ENCODE results near the gene TECPR2. TPM values are rescaled to one million over a fixed set of nuclear protein-coding genes. Genes with fewer than 3 reads are reported as not detected.

TECPR2 gene
- total and polyA plus RNA-seq, 10 donors = 1.1 to 46.6 (median 26.7) TPM

GRCh38 chr14:102457509-102457908, 94.8 kb downstream of the TECPR2 start:
- Histone ChIP-seq H3K27ac (no peak overlapping the region), H3K4me3 (no peak overlapping the region), H3K36me3 (peaks cover 0 to 98% (median 27%) of the 10 kb centered on the region in 6 donors), H3K4me1 (no peaks in the 10 kb centered on the region), H3K27me3 (replicated peaks in 1 of 7) (no peaks in the 10 kb centered on the region), H3K9me3 (no peaks in the 10 kb centered on the region)
- DNase-seq = no peak
- no peak for TF ChIP-seq POLR2AphosphoS5 (IDR thresholded peaks at IDR 0.05)
- no peak for TF ChIP-seq POLR2A (IDR thresholded peaks at IDR 0.05)
- no peak for TF ChIP-seq CTCF (IDR thresholded peaks at IDR 0.05 in 8 of 11, conservative IDR thresholded peaks at IDR 0.05 in 3 of 11)
- 53 to 93% (median 76%) methylated on average over 2 of the region's 2 CpGs for WGBS, 5 donors
- intact Hi-C loops (cut with DNase I; ENCODE audit: low total_unique reads) = no loop called here

GRCh38 chr14:102461490-102462338, 99.0 kb downstream of the TECPR2 start:
- no peaks in the 10 kb centered on the region for H3K9me3 ChIP-seq
- H3K4me1 ChIP-seq = no peaks in the 10 kb centered on the region
- 62 to 75% (median 66%) methylated on average over 14 of the region's 14 CpGs for WGBS, 5 donors
- no peak overlapping the region for H3K27ac ChIP-seq
- peaks cover 0 to 90% (median 20%) of the 10 kb centered on the region in 6 donors for H3K36me3 ChIP-seq
- no peaks in the 10 kb centered on the region for H3K27me3 ChIP-seq (replicated peaks in 1 of 7)
- no peak overlapping the region for H3K4me3 ChIP-seq
- no peak for DNase-seq
- intact Hi-C loops (cut with DNase I; ENCODE audit: low total_unique reads) = no loop called here
- TF ChIP-seq CTCF (IDR thresholded peaks at IDR 0.05 in 8 of 11, conservative IDR thresholded peaks at IDR 0.05 in 3 of 11) (no peak), POLR2A (IDR thresholded peaks at IDR 0.05) (no peak), POLR2AphosphoS5 (IDR thresholded peaks at IDR 0.05) (no peak)

GRCh38 chr14:102462391-102462790, 99.7 kb downstream of the TECPR2 start:
- Histone ChIP-seq H3K27ac (no peak overlapping the region), H3K36me3 (peaks cover 0 to 90% (median 20%) of the 10 kb centered on the region in 6 donors), H3K9me3 (no peaks in the 10 kb centered on the region), H3K27me3 (replicated peaks in 1 of 7) (no peaks in the 10 kb centered on the region), H3K4me1 (no peaks in the 10 kb centered on the region), H3K4me3 (no peak overlapping the region)
- intact Hi-C loops (cut with DNase I; ENCODE audit: low total_unique reads) = no loop called here
- no peak for DNase-seq
- WGBS, 5 donors = 88 to 98% (median 90%) methylated on average over 4 of the region's 4 CpGs
- TF ChIP-seq POLR2AphosphoS5 (IDR thresholded peaks at IDR 0.05) (no peak), CTCF (IDR thresholded peaks at IDR 0.05 in 8 of 11, conservative IDR thresholded peaks at IDR 0.05 in 3 of 11) (no peak), POLR2A (IDR thresholded peaks at IDR 0.05) (no peak)

GRCh38 chr14:102464006-102464405, 101.3 kb downstream of the TECPR2 start:
- no peak overlapping the region for H3K27ac ChIP-seq
- 87 to 98% (median 94%) methylated on average over 4 of the region's 4 CpGs for WGBS, 5 donors
- no peak for DNase-seq
- no peak overlapping the region for H3K4me3 ChIP-seq
- no peaks in the 10 kb centered on the region for H3K27me3 ChIP-seq (replicated peaks in 1 of 7)
- TF ChIP-seq POLR2A (IDR thresholded peaks at IDR 0.05) (no peak), CTCF (IDR thresholded peaks at IDR 0.05 in 8 of 11, conservative IDR thresholded peaks at IDR 0.05 in 3 of 11) (no peak), POLR2AphosphoS5 (IDR thresholded peaks at IDR 0.05) (no peak)
- no peaks in the 10 kb centered on the region for H3K9me3 ChIP-seq
- peaks cover 0 to 90% (median 19%) of the 10 kb centered on the region in 6 donors for H3K36me3 ChIP-seq
- intact Hi-C loops (cut with DNase I; ENCODE audit: low total_unique reads) = no loop called here
- H3K4me1 ChIP-seq = no peaks in the 10 kb centered on the region

All from spleen (tissue), 11 donors.